WTC11 (cell line): ENCODE measurements around the gene SPSB4. TPM values are rescaled to one million over a fixed set of nuclear protein-coding genes. Genes with fewer than 3 reads are reported as not detected.

Experiments used
- ATAC-seq: fragments of 200-7000 bp; cut with Tn5 transposase; 2 replicates; pipeline ENCODE4 v1.10.0; 2021; ENCODE audit warnings: mild to moderate bottlenecking, moderate library complexity
- CTCF ChIA-PET: fragments of 300-600 bp; sonication (Branson Sonifier 250); formaldehyde crosslinking; loops from one replicate; lab custom pipeline; 2021; ENCODE audit warnings: antibody characterized with exemption; lab: Charles Lee
- POLR2A ChIA-PET: fragments of 350-600 bp; sonication (Branson Sonifier 250); formaldehyde crosslinking; loops from one replicate; lab custom pipeline; 2021; ENCODE audit warnings: antibody characterized with exemption; lab: Charles Lee
- DNase-seq: peaks from one replicate; pipeline ENCODE4 v3.0.0; 2021; ENCODE audit warnings: low spot score
- H3K27ac Mint-ChIP-seq: 2 replicates; pipeline ENCODE4 v1.8.0; 2021; ENCODE audit warnings: mixed read lengths
- H3K27me3 Mint-ChIP-seq: 2 replicates; pipeline ENCODE4 v1.8.0; 2021; ENCODE audit warnings: low read depth, mild to moderate bottlenecking, moderate library complexity, mixed read lengths
- H3K36me3 Mint-ChIP-seq: 2 replicates; pipeline ENCODE4 v1.8.0; 2021; ENCODE audit warnings: mixed read lengths
- H3K4me1 Mint-ChIP-seq: 2 replicates; pipeline ENCODE4 v1.8.0; 2022; ENCODE audit warnings: mixed read lengths
- H3K4me3 Mint-ChIP-seq: 2 replicates; pipeline ENCODE4 v1.8.0; 2021; ENCODE audit warnings: mild to moderate bottlenecking, moderate library complexity, mixed read lengths
- H3K9me3 Mint-ChIP-seq: 2 replicates; pipeline ENCODE4 v1.8.0; 2021; ENCODE audit warnings: mixed read lengths
- CBFB ChIP-seq: sonication (generic); formaldehyde crosslinking; IDR thresholded peaks from 2 replicates; pipeline ENCODE4 v1.8.1; 2022; ENCODE audit warnings: mild to moderate bottlenecking, low read depth, missing genetic modification reagents
- CREM ChIP-seq: sonication (generic); formaldehyde crosslinking; IDR thresholded peaks from 2 replicates; pipeline ENCODE4 v1.8.1; 2022; ENCODE audit warnings: mild to moderate bottlenecking, missing genetic modification reagents, moderate library complexity
- ESRRA ChIP-seq: sonication (generic); formaldehyde crosslinking; IDR thresholded peaks from 2 replicates; pipeline ENCODE4 v1.8.1; 2022; ENCODE audit warnings: mild to moderate bottlenecking, missing genetic modification reagents, borderline replicate concordance
- FOXJ3 ChIP-seq: sonication (generic); formaldehyde crosslinking; IDR thresholded peaks from 2 replicates; pipeline ENCODE4 v1.9.0; 2021; ENCODE audit warnings: missing genetic modification reagents, mild to moderate bottlenecking, borderline replicate concordance
- FOXP1 ChIP-seq: sonication (generic); formaldehyde crosslinking; IDR thresholded peaks from 2 replicates; pipeline ENCODE4 v1.8.0; 2022; ENCODE audit warnings: missing genetic modification reagents, mild to moderate bottlenecking, moderate library complexity, borderline replicate concordance
- HMGA2 ChIP-seq: fragments of 250-450 bp; sonication (Bioruptor Pico); IDR thresholded peaks from 2 replicates; pipeline ENCODE4 v1.4.0; 2021; ENCODE audit warnings: mild to moderate bottlenecking, moderate library complexity
- NFYB ChIP-seq: sonication (generic); formaldehyde crosslinking; conservative IDR thresholded peaks from 2 replicates; pipeline ENCODE4 v1.8.0; 2022; ENCODE audit warnings: low read depth, missing genetic modification reagents
- PRDM15 ChIP-seq: sonication (generic); formaldehyde crosslinking; IDR thresholded peaks from 2 replicates; pipeline ENCODE4 v1.8.0; 2022; ENCODE audit warnings: missing genetic modification reagents
- PRRX2 ChIP-seq: fragments of 250-450 bp; sonication (Bioruptor Pico); IDR thresholded peaks from 2 replicates; pipeline ENCODE4 v1.8.0; 2021; ENCODE audit warnings: mild to moderate bottlenecking
- RORB ChIP-seq: fragments of 250-450 bp; sonication (Bioruptor Pico); IDR thresholded peaks from 2 replicates; pipeline ENCODE4 v1.9.0; 2021; ENCODE audit warnings: mild to moderate bottlenecking
- TEAD1 ChIP-seq: sonication (generic); formaldehyde crosslinking; IDR thresholded peaks from 2 replicates; pipeline ENCODE4 v1.8.0; 2022; ENCODE audit warnings: mild to moderate bottlenecking, missing genetic modification reagents
- ZNF219 ChIP-seq: sonication (generic); formaldehyde crosslinking; IDR thresholded peaks from 2 replicates; pipeline ENCODE4 v1.8.0; 2023; ENCODE audit warnings: missing genetic modification reagents, mild to moderate bottlenecking, borderline replicate concordance
- ZNF263 ChIP-seq: sonication (generic); formaldehyde crosslinking; IDR thresholded peaks from 2 replicates; pipeline ENCODE4 v1.8.1; 2022; ENCODE audit warnings: low read depth, mild to moderate bottlenecking, moderate library complexity, missing genetic modification reagents
- ZNF671 ChIP-seq: fragments of 250-450 bp; sonication (Bioruptor Pico); IDR thresholded peaks from 2 replicates; pipeline ENCODE4 v1.8.0; 2021; ENCODE audit warnings: mild to moderate bottlenecking
- total RNA-seq: library from RNA; stranded (reverse); gene quantifications from 3 replicates; pipeline ENCODE4 v1.2.3, GENCODE V29; 2021
- TF ChIP-seq, protein P1 (sequence below): sonication (generic); formaldehyde crosslinking; IDR thresholded peaks from 2 replicates; pipeline ENCODE4 v1.8.1; 2023; ENCODE audit warnings: mild to moderate bottlenecking, missing genetic modification reagents
- TF ChIP-seq, protein P2 (sequence below): sonication (generic); formaldehyde crosslinking; IDR thresholded peaks from 2 replicates; pipeline ENCODE4 v1.8.0; 2023; ENCODE audit warnings: mild to moderate bottlenecking, missing genetic modification reagents
- TF ChIP-seq, protein P3 (sequence below): sonication (generic); formaldehyde crosslinking; IDR thresholded peaks from 2 replicates; pipeline ENCODE4 v1.8.1; 2023; ENCODE audit warnings: mild to moderate bottlenecking, missing genetic modification reagents, moderate library complexity
- TF ChIP-seq, protein P4 (sequence below): sonication (generic); formaldehyde crosslinking; IDR thresholded peaks from 2 replicates; pipeline ENCODE4 v1.8.0; 2022; ENCODE audit warnings: mild to moderate bottlenecking, missing genetic modification reagents
- TF ChIP-seq, protein P5 (sequence below): sonication (generic); formaldehyde crosslinking; conservative IDR thresholded peaks from 2 replicates; pipeline ENCODE4 v1.8.1; 2022; ENCODE audit warnings: mild to moderate bottlenecking, missing genetic modification reagents

The SPSB4 gene
- total RNA-seq, 1 experiment from 2014 or later = 19.7 TPM

- TF ChIP-seq FOXJ3 (CRISPR knock-in tag) = no peak
- no peak for TF ChIP-seq RORB (CRISPR knock-in tag)
- no peak for TF ChIP-seq CREM
- TF ChIP-seq, protein P1, sequence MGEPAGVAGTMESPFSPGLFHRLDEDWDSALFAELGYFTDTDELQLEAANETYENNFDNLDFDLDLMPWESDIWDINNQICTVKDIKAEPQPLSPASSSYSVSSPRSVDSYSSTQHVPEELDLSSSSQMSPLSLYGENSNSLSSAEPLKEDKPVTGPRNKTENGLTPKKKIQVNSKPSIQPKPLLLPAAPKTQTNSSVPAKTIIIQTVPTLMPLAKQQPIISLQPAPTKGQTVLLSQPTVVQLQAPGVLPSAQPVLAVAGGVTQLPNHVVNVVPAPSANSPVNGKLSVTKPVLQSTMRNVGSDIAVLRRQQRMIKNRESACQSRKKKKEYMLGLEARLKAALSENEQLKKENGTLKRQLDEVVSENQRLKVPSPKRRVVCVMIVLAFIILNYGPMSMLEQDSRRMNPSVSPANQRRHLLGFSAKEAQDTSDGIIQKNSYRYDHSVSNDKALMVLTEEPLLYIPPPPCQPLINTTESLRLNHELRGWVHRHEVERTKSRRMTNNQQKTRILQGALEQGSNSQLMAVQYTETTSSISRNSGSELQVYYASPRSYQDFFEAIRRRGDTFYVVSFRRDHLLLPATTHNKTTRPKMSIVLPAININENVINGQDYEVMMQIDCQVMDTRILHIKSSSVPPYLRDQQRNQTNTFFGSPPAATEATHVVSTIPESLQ (CRISPR knock-in tag) = no peak
- no peak for TF ChIP-seq NFYB (CRISPR knock-in tag)
- TF ChIP-seq ESRRA (CRISPR knock-in tag) = no peak
- TF ChIP-seq, protein P2, sequence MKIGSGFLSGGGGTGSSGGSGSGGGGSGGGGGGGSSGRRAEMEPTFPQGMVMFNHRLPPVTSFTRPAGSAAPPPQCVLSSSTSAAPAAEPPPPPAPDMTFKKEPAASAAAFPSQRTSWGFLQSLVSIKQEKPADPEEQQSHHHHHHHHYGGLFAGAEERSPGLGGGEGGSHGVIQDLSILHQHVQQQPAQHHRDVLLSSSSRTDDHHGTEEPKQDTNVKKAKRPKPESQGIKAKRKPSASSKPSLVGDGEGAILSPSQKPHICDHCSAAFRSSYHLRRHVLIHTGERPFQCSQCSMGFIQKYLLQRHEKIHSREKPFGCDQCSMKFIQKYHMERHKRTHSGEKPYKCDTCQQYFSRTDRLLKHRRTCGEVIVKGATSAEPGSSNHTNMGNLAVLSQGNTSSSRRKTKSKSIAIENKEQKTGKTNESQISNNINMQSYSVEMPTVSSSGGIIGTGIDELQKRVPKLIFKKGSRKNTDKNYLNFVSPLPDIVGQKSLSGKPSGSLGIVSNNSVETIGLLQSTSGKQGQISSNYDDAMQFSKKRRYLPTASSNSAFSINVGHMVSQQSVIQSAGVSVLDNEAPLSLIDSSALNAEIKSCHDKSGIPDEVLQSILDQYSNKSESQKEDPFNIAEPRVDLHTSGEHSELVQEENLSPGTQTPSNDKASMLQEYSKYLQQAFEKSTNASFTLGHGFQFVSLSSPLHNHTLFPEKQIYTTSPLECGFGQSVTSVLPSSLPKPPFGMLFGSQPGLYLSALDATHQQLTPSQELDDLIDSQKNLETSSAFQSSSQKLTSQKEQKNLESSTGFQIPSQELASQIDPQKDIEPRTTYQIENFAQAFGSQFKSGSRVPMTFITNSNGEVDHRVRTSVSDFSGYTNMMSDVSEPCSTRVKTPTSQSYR (CRISPR knock-in tag) = no peak
- no peak for TF ChIP-seq ZNF263 (CRISPR knock-in tag)
- no peak for TF ChIP-seq PRRX2
- no peak for TF ChIP-seq TEAD1 (CRISPR knock-in tag)
- TF ChIP-seq PRDM15 (CRISPR knock-in tag) = no peak
- no peak for TF ChIP-seq FOXP1 (CRISPR knock-in tag)
- TF ChIP-seq HMGA2 (CRISPR knock-in tag) = no peak
- TF ChIP-seq ZNF219 (CRISPR knock-in tag) = no peak
- TF ChIP-seq, protein P3, sequence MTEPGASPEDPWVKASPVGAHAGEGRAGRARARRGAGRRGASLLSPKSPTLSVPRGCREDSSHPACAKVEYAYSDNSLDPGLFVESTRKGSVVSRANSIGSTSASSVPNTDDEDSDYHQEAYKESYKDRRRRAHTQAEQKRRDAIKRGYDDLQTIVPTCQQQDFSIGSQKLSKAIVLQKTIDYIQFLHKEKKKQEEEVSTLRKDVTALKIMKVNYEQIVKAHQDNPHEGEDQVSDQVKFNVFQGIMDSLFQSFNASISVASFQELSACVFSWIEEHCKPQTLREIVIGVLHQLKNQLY (CRISPR knock-in tag) = no peak
- TF ChIP-seq ZNF671 (CRISPR knock-in tag) = no peak
- TF ChIP-seq, protein P4, sequence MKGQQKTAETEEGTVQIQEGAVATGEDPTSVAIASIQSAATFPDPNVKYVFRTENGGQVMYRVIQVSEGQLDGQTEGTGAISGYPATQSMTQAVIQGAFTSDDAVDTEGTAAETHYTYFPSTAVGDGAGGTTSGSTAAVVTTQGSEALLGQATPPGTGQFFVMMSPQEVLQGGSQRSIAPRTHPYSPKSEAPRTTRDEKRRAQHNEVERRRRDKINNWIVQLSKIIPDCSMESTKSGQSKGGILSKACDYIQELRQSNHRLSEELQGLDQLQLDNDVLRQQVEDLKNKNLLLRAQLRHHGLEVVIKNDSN (CRISPR knock-in tag) = no peak
- TF ChIP-seq CBFB (CRISPR knock-in tag) = no peak
- TF ChIP-seq, protein P5, sequence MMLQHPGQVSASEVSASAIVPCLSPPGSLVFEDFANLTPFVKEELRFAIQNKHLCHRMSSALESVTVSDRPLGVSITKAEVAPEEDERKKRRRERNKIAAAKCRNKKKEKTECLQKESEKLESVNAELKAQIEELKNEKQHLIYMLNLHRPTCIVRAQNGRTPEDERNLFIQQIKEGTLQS (CRISPR knock-in tag) = no peak
- Mint-ChIP-seq H3K36me3 (peaks cover 22% of the 10 kb centered on the region), H3K4me1 (peaks cover 34% of the 10 kb centered on the region), H3K9me3 (peaks cover 12% of the 10 kb centered on the region), H3K4me3 (no peak overlapping the region), H3K27me3 (no peaks in the 10 kb centered on the region), H3K27ac (peak overlapping the region; percentile 43; the same call in 1 of the 2 replicates)
- ATAC-seq (peak; percentile 29), DNase-seq (no peak)
- CTCF ChIA-PET = interaction anchor here (0.8 to 2.8 kb wide), 7 partner anchors 11 to 93 kb away, joined by 3 to 20 read pairs (median 5); partner anchors contain the start of gene SPSB4
- POLR2A ChIA-PET = interaction anchor here (2.5 kb wide), 1 partner anchor 53 kb away, joined by 9 read pairs; the partner anchor contains the start of gene SPSB4
Observed at GRCh38 chr3:141104151-141104821, 53.1 kb downstream of the SPSB4 start.
